GM21825 (cell line): ENCODE measurements around the gene NHERF2.
"Not testable (repeated sequence)": the region's sequence is repeated elsewhere in the genome, so short reads cannot be mapped to it uniquely, and the experiment has no call there.

Experiments used
- ATAC-seq: cut with Tn5 transposase; IDR thresholded peaks from one replicate; pipeline ENCODE4 v1.9.1; 2021; ENCODE audit warnings: mild to moderate bottlenecking, moderate library complexity; ENCODE audit not compliant: unreplicated experiment

The NHERF2 gene

GRCh38 chr16:2025251-2025650 is 1.5 kb upstream of the NHERF2 start:
- ATAC-seq = no peak

GRCh38 chr16:2025878-2026460 is 733 bp upstream of the NHERF2 start:
- ATAC-seq = no peak

- ATAC-seq = no peak
Measured at GRCh38 chr16:2027024-2028010, 615 bp downstream of the NHERF2 start.

- ATAC-seq = no peak
Measured at GRCh38 chr16:2028146-2028545, 1.4 kb downstream of the NHERF2 start.

- no peak for ATAC-seq
Measured at GRCh38 chr16:2028620-2029220, 2.0 kb downstream of the NHERF2 start.

GRCh38 chr16:2029350-2029749 is 2.6 kb downstream of the NHERF2 start:
- ATAC-seq = no peak

- no peak for ATAC-seq
Measured at GRCh38 chr16:2030036-2030435, 3.3 kb downstream of the NHERF2 start.

- ATAC-seq = no peak
Measured at GRCh38 chr16:2031081-2031577, 4.4 kb downstream of the NHERF2 start.

GRCh38 chr16:2032285-2033056 is 5.8 kb downstream of the NHERF2 start:
- no peak for ATAC-seq

- no peak for ATAC-seq
Measured at GRCh38 chr16:2033057-2033908, 6.6 kb downstream of the NHERF2 start.

GRCh38 chr16:2033909-2034695 is 7.4 kb downstream of the NHERF2 start:
- ATAC-seq = not testable (repeated sequence)

- ATAC-seq = no peak
Measured at GRCh38 chr16:2034696-2035430, 8.2 kb downstream of the NHERF2 start.

GRCh38 chr16:2035431-2036199 is 8.9 kb downstream of the NHERF2 start:
- no peak for ATAC-seq

GRCh38 chr16:2036200-2036966 is 9.7 kb downstream of the NHERF2 start:
- no peak for ATAC-seq

GRCh38 chr16:2037115-2037514 is 10.4 kb downstream of the NHERF2 start:
- ATAC-seq = no peak

- no peak for ATAC-seq
Measured at GRCh38 chr16:2037647-2038381, 11.1 kb downstream of the NHERF2 start.
